Lower leg skin (tissue), 4 donors: ENCODE results near the gene SPATA32. TPM values are rescaled to one million over a fixed set of nuclear protein-coding genes. Genes with fewer than 3 reads are reported as not detected.
A peak's percentile ranks its signal among the peaks of the same experiment; 100 is the strongest.

ENCODE experiments used
- DNase-seq, 2 donors: peaks; one replicate each; pipeline ENCODE4 v3.0.0-alpha.2; 2019; ENCODE audit warnings: low spot score in 2 of 2
- H3K4me3 ChIP-seq: fragments of 200-600 bp; sonication (generic); 2 replicates; pipeline ENCODE4 v1.5.1; 2017; ENCODE audit warnings: mild to moderate bottlenecking, low read depth; ENCODE audit not compliant: poor library complexity, severe bottlenecking
- CTCF ChIP-seq, 3 donors: fragments of 450-650 bp; IDR thresholded peaks; one replicate each; pipeline ENCODE4 v1.5.1; 2016; ENCODE audit warnings: antibody characterized with exemption in 3 of 3, mild to moderate bottlenecking in 3 of 3, moderate library complexity in 2 of 3
- POLR2A ChIP-seq, 2 donors: fragments of 450-650 bp; IDR thresholded peaks; one replicate each; pipeline ENCODE4 v1.6.1; 2016 to 2017; ENCODE audit warnings: antibody characterized with exemption in 2 of 2, mild to moderate bottlenecking in 1 of 2, moderate library complexity in 1 of 2
- WGBS, 2 donors: methylation state at CpG; one replicate each; pipeline ENCODE4 v1.1.5; 2018; 5-methylcytosine and 5-hydroxymethylcytosine counted together
- intact Hi-C: fragments of 100-400 bp; cut with DNase I; formaldehyde crosslinking; loops from one replicate; pipeline ENCODE4 v1.15.0; 2023; ENCODE audit warnings: low total_unique reads
- total RNA-seq, 4 donors: library from RNA; depleted of rRNA; stranded (reverse); fragments of >200 nt; gene quantifications; one replicate each; pipeline ENCODE4 v1.1.0, GENCODE V29; 2016

Gene SPATA32
- total RNA-seq, 4 donors from 2014 or later: not detected

- 67 to 80% methylated on average over 3 to 4 of the region's 4 CpGs for WGBS, 2 donors
- intact Hi-C loops: no loop called here
- TF ChIP-seq POLR2A (IDR thresholded peaks at IDR 0.05) (no peak), CTCF (IDR thresholded peaks at IDR 0.05) (no peak)
- peak in 1 of 2 donors; percentile 85 for DNase-seq
- no peak overlapping the region for H3K4me3 ChIP-seq
These were observed 31.5 kb downstream of the SPATA32 start for GRCh38 chr17:45230410-45230786.

- peak in 1 of 2 donors; percentile 86 for DNase-seq
- no peak overlapping the region for H3K4me3 ChIP-seq
- WGBS, 2 donors: 78 to 84% methylated on average over 12 to 14 of the region's 16 CpGs
- intact Hi-C loops: no loop called here
- TF ChIP-seq POLR2A (IDR thresholded peaks at IDR 0.05): no peak
- no peak for TF ChIP-seq CTCF (IDR thresholded peaks at IDR 0.05)
These were observed 32.0 kb downstream of the SPATA32 start for GRCh38 chr17:45229681-45230409.

- no peak for TF ChIP-seq POLR2A (IDR thresholded peaks at IDR 0.05)
- TF ChIP-seq CTCF (IDR thresholded peaks at IDR 0.05): no peak
- WGBS, 2 donors: 49 to 50% methylated on average over 14 to 19 of the region's 19 CpGs
- H3K4me3 ChIP-seq: no peak overlapping the region
- intact Hi-C loops: no loop called here
- DNase-seq: peak; percentile 87 to 97
These were observed 32.9 kb downstream of the SPATA32 start for GRCh38 chr17:45228763-45229539.

GRCh38 chr17:45227926-45228762 is 33.8 kb downstream of the SPATA32 start:
- intact Hi-C loops: no loop called here
- no peak for DNase-seq
- TF ChIP-seq CTCF (IDR thresholded peaks at IDR 0.05) (no peak), POLR2A (IDR thresholded peaks at IDR 0.05) (no peak)
- H3K4me3 ChIP-seq: no peak overlapping the region
- 62 to 73% methylated on average over 15 to 17 of the region's 17 CpGs for WGBS, 2 donors

- peak in 1 of 2 donors; percentile 88 for DNase-seq
- intact Hi-C loops: no loop called here
- H3K4me3 ChIP-seq: no peak overlapping the region
- TF ChIP-seq CTCF (IDR thresholded peaks at IDR 0.05) (no peak), POLR2A (IDR thresholded peaks at IDR 0.05) (no peak)
- WGBS, 2 donors: 64 to 75% methylated on average over 8 of the region's 8 CpGs
These were observed 34.6 kb downstream of the SPATA32 start for GRCh38 chr17:45227101-45227925.
